GM19328 (cell line): Measurements from ENCODE around the gene ARID3B.
A peak's percentile ranks its signal among the peaks of the same experiment; 100 is the strongest.
"Not testable (repeated sequence)": the region's sequence is repeated elsewhere in the genome, so short reads cannot be mapped to it uniquely, and the experiment has no call there.

Experiments
- ATAC-seq: cut with Tn5 transposase; IDR thresholded peaks from one replicate; pipeline ENCODE4 v1.9.1; 2021; ENCODE audit warnings: mild to moderate bottlenecking, moderate library complexity; ENCODE audit not compliant: unreplicated experiment

Gene ARID3B

GRCh38 chr15:74565381-74566085 lies 24.5 kb downstream of the ARID3B start:
- ATAC-seq: no peak

- no peak for ATAC-seq
Measured at GRCh38 chr15:74568594-74568993, 27.6 kb downstream of the ARID3B start.

GRCh38 chr15:74569731-74570070 lies 28.7 kb downstream of the ARID3B start:
- no peak for ATAC-seq

- no peak for ATAC-seq
Measured at GRCh38 chr15:74571191-74571590, 30.2 kb downstream of the ARID3B start.

DNA sequence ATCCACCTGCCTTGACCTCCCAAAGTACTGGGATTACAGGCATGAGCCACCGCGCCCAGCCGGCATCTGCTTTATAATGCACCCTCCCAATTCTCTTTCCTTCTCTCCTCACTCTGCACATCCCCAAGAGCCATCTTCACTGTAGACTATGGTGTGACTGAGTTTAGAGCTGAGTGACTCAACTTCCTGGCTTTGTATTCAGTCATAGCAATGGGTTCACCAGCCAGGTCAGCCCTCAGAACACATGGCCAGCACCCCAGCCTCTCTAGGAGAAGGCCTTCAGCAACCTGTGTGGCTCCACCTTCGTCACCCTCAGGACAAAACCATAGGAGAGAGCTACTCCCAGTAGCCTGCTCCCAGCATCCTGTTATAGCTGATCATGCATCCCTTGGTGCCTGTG lies 33.0 kb downstream of the ARID3B start:
- ATAC-seq: no peak

- no peak for ATAC-seq
Measured at GRCh38 chr15:74578496-74578994, 37.5 kb downstream of the ARID3B start.

GRCh38 chr15:74579001-74579400 lies 38.0 kb downstream of the ARID3B start:
- no peak for ATAC-seq

DNA sequence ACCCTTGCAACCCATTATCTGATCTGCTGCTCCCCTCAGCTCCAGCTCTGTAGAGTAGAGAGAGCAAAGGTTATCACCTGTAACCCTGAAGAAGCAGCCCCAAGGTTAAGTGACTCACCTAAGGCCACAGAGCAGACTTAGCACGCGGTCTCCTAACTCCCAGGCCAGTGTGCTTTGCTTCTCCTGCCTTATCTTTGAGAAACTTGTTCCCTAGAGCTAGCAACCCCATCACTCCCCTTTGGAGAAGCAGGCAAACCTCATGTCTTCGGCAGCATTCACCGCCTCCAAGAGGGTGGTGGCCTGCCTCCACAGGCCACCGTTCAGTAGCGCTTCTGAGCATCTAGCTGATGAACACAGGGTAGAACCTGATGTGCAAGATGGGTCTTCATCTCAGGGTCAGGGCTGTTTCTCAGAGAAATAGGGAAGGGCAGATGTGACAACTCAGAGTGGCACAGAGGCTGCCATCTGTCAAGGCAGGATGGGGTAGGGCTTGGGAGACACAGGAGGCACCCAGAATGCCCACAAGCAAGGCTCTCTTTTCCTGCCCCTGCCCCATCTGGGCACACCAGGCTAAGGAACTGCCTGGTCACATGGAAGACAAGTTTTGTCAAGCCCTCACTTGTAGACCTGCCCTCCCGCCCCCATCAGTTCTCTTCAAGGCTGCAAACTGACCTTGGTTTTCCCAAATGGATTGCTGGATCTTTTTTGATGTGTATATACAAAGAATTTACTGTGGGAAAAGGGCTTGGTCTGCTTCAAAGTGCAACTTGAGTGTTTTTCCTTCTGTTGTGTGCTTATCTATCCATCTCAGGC lies 39.7 kb downstream of the ARID3B start:
- ATAC-seq: no peak

DNA sequence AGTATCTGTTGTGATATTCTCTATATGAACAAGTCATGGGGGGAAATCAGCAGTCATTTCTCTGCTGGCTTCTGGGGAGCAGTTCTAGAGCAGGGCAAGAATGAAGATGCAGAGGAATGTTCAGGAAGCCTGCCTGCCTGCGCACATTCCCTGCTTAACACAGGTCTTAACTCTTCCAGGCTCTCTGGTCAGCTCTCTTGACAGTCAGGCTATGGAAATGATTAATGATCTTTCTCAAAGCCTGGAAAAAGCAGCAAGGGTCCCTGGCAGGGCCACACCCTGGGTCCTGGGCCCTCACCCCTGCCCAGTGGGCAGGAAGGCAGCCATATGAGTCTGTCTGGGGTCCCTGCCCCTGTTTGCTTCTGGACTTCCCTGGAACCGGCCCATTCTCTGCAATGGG lies 43.2 kb downstream of the ARID3B start:
- no peak for ATAC-seq

DNA sequence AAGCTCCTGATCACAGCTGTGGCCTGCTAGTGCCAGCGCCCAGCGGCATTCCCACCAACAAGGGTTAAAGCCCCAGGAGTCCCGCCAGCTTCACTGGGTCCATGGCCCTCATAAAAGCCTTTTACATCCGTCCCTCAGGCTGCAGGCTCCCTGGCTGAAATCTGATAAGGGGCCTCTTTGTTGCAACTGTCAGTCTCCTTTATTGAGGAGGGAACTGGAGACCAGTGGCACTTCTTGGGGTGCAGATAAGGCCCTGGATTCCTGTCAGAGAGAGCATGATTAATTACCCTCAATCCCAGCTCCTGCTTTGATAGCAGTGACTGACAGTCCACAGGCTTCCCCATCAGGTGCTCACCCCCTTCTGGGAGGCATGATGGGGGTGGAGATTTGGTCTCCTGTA lies 43.8 kb downstream of the ARID3B start:
- ATAC-seq: no peak

GRCh38 chr15:74585191-74585590 lies 44.2 kb downstream of the ARID3B start:
- ATAC-seq: no peak

- no peak for ATAC-seq
Measured at GRCh38 chr15:74585857-74586256, 44.8 kb downstream of the ARID3B start.

DNA sequence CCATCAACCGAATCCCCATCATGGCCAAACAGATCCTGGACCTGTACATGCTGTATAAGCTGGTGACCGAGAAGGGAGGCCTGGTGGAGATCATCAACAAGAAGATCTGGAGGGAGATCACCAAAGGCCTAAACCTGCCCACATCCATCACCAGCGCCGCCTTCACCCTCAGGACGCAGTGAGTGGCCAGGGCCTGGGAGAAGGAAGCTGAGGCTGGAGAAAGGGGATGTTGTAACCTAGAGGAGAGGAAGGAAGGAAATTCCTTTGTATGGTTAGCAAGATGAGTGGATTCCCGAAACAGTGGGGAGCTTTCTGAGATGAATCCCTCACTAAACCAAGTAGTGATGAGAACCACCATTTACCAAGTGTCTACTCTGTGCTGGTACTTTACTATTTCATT lies 48.8 kb downstream of the ARID3B start:
- ATAC-seq: no peak

GRCh38 chr15:74592222-74592621 lies 51.2 kb downstream of the ARID3B start:
- no peak for ATAC-seq

DNA sequence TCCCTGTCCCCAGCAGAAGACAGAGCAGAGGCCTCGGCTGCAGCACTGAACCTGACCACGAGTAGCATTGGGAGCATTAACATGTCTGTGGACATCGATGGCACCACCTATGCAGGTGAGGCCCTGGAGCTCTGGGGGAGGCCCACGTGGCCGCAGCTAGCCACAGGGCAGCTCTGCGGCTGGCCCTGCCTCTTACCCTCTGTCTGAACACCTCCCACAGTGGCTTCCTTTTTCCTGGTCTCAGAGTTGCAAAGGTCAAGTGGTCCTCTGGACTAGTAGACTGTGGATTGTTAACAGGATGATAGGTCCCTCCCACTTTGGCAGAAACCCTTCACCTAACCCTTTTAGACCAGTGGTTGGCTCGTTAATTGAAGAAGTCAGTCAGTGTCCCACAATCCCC lies 52.1 kb downstream of the ARID3B start:
- ATAC-seq: no peak

GRCh38 chr15:74594455-74594854 lies 53.4 kb downstream of the ARID3B start:
- no peak for ATAC-seq

- ATAC-seq: no peak
Measured at GRCh38 chr15:74595271-74595670, 54.3 kb downstream of the ARID3B start.

DNA sequence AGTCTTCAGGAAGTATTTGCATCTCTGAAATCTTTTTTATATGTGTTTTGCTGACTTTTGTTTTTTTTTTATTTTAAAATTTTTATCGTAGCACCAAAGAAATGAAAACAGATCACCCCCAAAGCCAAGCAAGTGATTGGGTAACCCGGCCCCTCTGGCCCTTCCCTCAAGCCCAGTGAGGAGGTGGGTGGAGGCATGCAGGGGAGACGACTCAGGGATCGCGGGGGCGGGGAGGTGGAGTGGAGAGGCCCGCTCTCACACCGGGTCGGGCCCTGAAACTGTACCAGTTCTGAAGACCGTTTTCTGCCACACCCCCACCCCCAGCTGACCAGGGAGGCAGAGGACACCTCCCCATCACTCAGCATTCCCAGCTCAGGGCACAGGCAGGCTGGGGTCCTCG lies 55.7 kb downstream of the ARID3B start:
- ATAC-seq: not testable (repeated sequence)

- not testable (repeated sequence) for ATAC-seq
Measured at GRCh38 chr15:74597146-74597705, 56.2 kb downstream of the ARID3B start.

GRCh38 chr15:74598126-74598842 lies 57.3 kb downstream of the ARID3B start:
- ATAC-seq: peak; percentile 90

- ATAC-seq: no peak
Measured at GRCh38 chr15:74599156-74599555, 58.1 kb downstream of the ARID3B start.
